NCI-H2227 (cell line): ENCODE results near the gene TMEM239.

Experiments used
- DNase-seq: peaks from one replicate; lab custom pipeline; 2025; ENCODE audit not compliant: unreplicated experiment; lab: John Stamatoyannopoulos, UW

The TMEM239 gene

GRCh38 chr20:2846698-2847097, 30.5 kb downstream of the TMEM239 start:
- no peak for DNase-seq

- no peak for DNase-seq
Measured at GRCh38 chr20:2847802-2848201, 31.6 kb downstream of the TMEM239 start.

- DNase-seq, result no peak
Measured at GRCh38 chr20:2849529-2849928, 33.4 kb downstream of the TMEM239 start.

- no peak for DNase-seq
Measured at GRCh38 chr20:2851086-2851485, 34.9 kb downstream of the TMEM239 start.

- DNase-seq, result no peak
Measured at GRCh38 chr20:2858591-2858990, 42.4 kb downstream of the TMEM239 start.

- DNase-seq, result no peak
Measured at GRCh38 chr20:2859330-2860121, 43.4 kb downstream of the TMEM239 start.

GRCh38 chr20:2864626-2865025, 48.5 kb downstream of the TMEM239 start:
- no peak for DNase-seq

- DNase-seq, result no peak
Measured at GRCh38 chr20:2865101-2865500, 48.9 kb downstream of the TMEM239 start.

GRCh38 chr20:2865630-2866029, 49.5 kb downstream of the TMEM239 start:
- no peak for DNase-seq

GRCh38 chr20:2866236-2866635, 50.1 kb downstream of the TMEM239 start:
- no peak for DNase-seq

- no peak for DNase-seq
Measured at GRCh38 chr20:2867081-2867864, 51.1 kb downstream of the TMEM239 start.
